HepG2 (cell line): Measurements from ENCODE around the gene PDE9A. TPM values are rescaled to one million over a fixed set of nuclear protein-coding genes. Genes with fewer than 3 reads are reported as not detected.

ENCODE experiments used
- ASH2L ChIP-seq: fragments of 300-600, 200-600 bp; sonication (generic); IDR thresholded peaks from 2 replicates; pipeline ENCODE4 v1.7.0; 2017; ENCODE audit warnings: low read depth, mild to moderate bottlenecking, moderate library complexity, mixed read lengths, low read length; ENCODE audit not compliant: insufficient read length
- CEBPZ ChIP-seq: IDR thresholded peaks from 2 replicates; pipeline ENCODE4 v1.6.1; 2012; ENCODE audit warnings: low read length, improper control_type of control experiment
- GLMP ChIP-seq: sonication (generic); formaldehyde crosslinking; IDR thresholded peaks from 2 replicates; pipeline ENCODE4 v1.9.0; 2021; ENCODE audit warnings: missing genetic modification reagents, mild to moderate bottlenecking, borderline replicate concordance
- MAF1 ChIP-seq: sonication (generic); formaldehyde crosslinking; IDR thresholded peaks from 2 replicates; pipeline ENCODE4 v1.5.0; 2020; ENCODE audit warnings: missing genetic modification reagents, borderline replicate concordance
- MIER3 ChIP-seq: IDR thresholded peaks from 2 replicates; pipeline ENCODE4 v1.6.1; 2016; ENCODE audit warnings: missing compliant biosample characterization, borderline replicate concordance
- PRDM15 ChIP-seq: sonication (generic); formaldehyde crosslinking; IDR thresholded peaks from 2 replicates; pipeline ENCODE4 v1.4.0; 2020; ENCODE audit warnings: missing genetic modification reagents
- TRIM24 ChIP-seq: sonication (generic); formaldehyde crosslinking; IDR thresholded peaks from 2 replicates; pipeline ENCODE4 v1.8.0; 2022; ENCODE audit warnings: mild to moderate bottlenecking, missing genetic modification reagents
- ZBTB7A ChIP-seq: sonication (generic); formaldehyde crosslinking; IDR thresholded peaks from 2 replicates; pipeline ENCODE4 v1.8.0; 2022; ENCODE audit warnings: mild to moderate bottlenecking, missing genetic modification reagents
- ZC3H13 ChIP-seq: sonication (generic); formaldehyde crosslinking; IDR thresholded peaks from 2 replicates; pipeline ENCODE4 v1.8.1; 2023; ENCODE audit warnings: mild to moderate bottlenecking, missing genetic modification reagents, moderate library complexity
- ZEB1 ChIP-seq: IDR thresholded peaks from 2 replicates; pipeline ENCODE4 v1.6.1; 2012; ENCODE audit warnings: mild to moderate bottlenecking, low read depth, inconsistent platforms; ENCODE audit not compliant: insufficient replicate concordance
- ZNF235 ChIP-seq: sonication (generic); formaldehyde crosslinking; IDR thresholded peaks from 2 replicates; pipeline ENCODE4 v1.8.1; 2023; ENCODE audit warnings: mild to moderate bottlenecking, missing genetic modification reagents, borderline replicate concordance
- ZNF331 ChIP-seq: sonication (generic); formaldehyde crosslinking; IDR thresholded peaks from 2 replicates; pipeline ENCODE4 v1.4.0; 2020; ENCODE audit warnings: missing genetic modification reagents
- ZNF335 ChIP-seq: sonication (generic); formaldehyde crosslinking; IDR thresholded peaks from 2 replicates; pipeline ENCODE4 v1.4.0; 2020; ENCODE audit warnings: missing genetic modification reagents
- ZNF550 ChIP-seq: sonication (generic); formaldehyde crosslinking; IDR thresholded peaks from 2 replicates; pipeline ENCODE4 v1.4.0; 2020; ENCODE audit warnings: mild to moderate bottlenecking, missing genetic modification reagents, borderline replicate concordance
- ZNF724P ChIP-seq: sonication (generic); formaldehyde crosslinking; IDR thresholded peaks from 2 replicates; pipeline ENCODE4 v1.8.0; 2022; ENCODE audit warnings: missing genetic modification reagents, borderline replicate concordance
- ZNF740 ChIP-seq: sonication (generic); formaldehyde crosslinking; IDR thresholded peaks from 2 replicates; pipeline ENCODE4 v1.4.0; 2020; ENCODE audit warnings: missing genetic modification reagents
- ZNF781 ChIP-seq: sonication (generic); formaldehyde crosslinking; IDR thresholded peaks from 2 replicates; pipeline ENCODE4 v1.5.1; 2020; ENCODE audit warnings: borderline replicate concordance, mild to moderate bottlenecking, missing genetic modification reagents; ENCODE audit errors: not compliant biosample characterization
- ZNF800 ChIP-seq: sonication (generic); formaldehyde crosslinking; IDR thresholded peaks from 2 replicates; pipeline ENCODE4 v1.4.0; 2020; ENCODE audit warnings: missing genetic modification reagents
- polyA plus RNA-seq, 8 experiments: library from polyadenylated mRNA; depleted of rRNA in 3 of 8; stranded (reverse) in 7 of 8; unstranded in 1 of 8; fragments of >200 nt; fragmentation: Illumina TruSeq in 4 of 8; extraction: Trizol in 4 of 8; gene quantifications; 2 replicates each; pipeline versions ENCODE4 v1.2.1 to v1.2.3, GENCODE V29; 2011 to 2016; ENCODE audit warnings: low read depth in 4 of 8, missing spikeins in 1 of 8, mixed read lengths in 1 of 8; ENCODE audit not compliant: insufficient read depth in 1 of 8
- total RNA-seq, 5 experiments: library from RNA; depleted of rRNA; stranded (reverse); fragments of >200 nt; fragmentation: Illumina TruSeq; extraction: Trizol; gene quantifications; 2 replicates each; pipeline ENCODE4 v1.2.3, GENCODE V29; 2016; ENCODE audit warnings: low read depth in 1 of 5

PDE9A gene
- total and polyA plus RNA-seq, 2 of the 13 experiments (the other 11 are each of a cell fraction or from before 2014, with no cell fraction given), result 4.6 to 19.7 TPM

GRCh38 chr21:42760951-42761751, 107.7 kb downstream of the PDE9A start (continued):
- TF ChIP-seq TRIM24, result no peak
- TF ChIP-seq ZNF335, result no peak
- TF ChIP-seq PRDM15, result no peak
- no peak for TF ChIP-seq ZEB1
- no peak for TF ChIP-seq GLMP
- TF ChIP-seq ZC3H13 (CRISPR knock-in tag), result no peak
- TF ChIP-seq ZNF550 (CRISPR knock-in tag), result no peak
- no peak for TF ChIP-seq ZNF800 (CRISPR knock-in tag)
- peak; percentile 12; the same call in 1 of the 2 replicates for TF ChIP-seq ZBTB7A (CRISPR knock-in tag)
- TF ChIP-seq CEBPZ, result no peak
- TF ChIP-seq MIER3 (CRISPR knock-in tag), result peak; percentile 9; the same call in 1 of the 2 replicates
- no peak for TF ChIP-seq ZNF331
- no peak for TF ChIP-seq ZNF740 (CRISPR knock-in tag)
- TF ChIP-seq ZNF724P, result no peak
- TF ChIP-seq MAF1 (CRISPR knock-in tag), result no peak
- TF ChIP-seq ASH2L, result peak; percentile 45
- no peak for TF ChIP-seq ZNF781 (CRISPR knock-in tag)
- no peak for TF ChIP-seq ZNF235 (CRISPR knock-in tag)
